HG03575 (cell line): ENCODE results near the gene ABHD4.
"Not testable (repeated sequence)": the region's sequence is repeated elsewhere in the genome, so short reads cannot be mapped to it uniquely, and the experiment has no call there.

Source experiments
- ATAC-seq: cut with Tn5 transposase; IDR thresholded peaks from one replicate; pipeline ENCODE4 v1.9.1; 2021; ENCODE audit not compliant: unreplicated experiment, insufficient number of reproducible peaks, low FRiP score; ENCODE audit errors: extremely low read depth

Gene ABHD4

DNA sequence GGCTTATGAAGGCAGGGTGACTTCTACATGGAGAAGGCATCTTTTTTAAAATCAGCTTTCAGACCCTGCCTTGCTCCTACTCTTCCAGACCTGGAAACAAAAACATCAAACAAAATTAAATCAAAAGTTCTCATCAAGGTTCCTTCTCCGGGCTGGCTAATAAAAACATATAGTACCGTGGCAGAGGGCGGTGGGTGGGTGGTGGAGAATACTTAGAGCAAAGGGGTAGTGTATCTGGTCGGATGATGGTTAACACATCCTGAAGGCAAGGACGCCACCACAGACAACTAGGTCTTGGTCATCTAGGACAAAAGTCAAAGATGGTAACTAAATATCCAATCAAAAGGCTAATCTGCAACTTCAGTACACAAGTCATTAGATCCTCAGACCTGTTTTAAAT lies 10.9 kb upstream of the ABHD4 start:
- ATAC-seq = no peak

DNA sequence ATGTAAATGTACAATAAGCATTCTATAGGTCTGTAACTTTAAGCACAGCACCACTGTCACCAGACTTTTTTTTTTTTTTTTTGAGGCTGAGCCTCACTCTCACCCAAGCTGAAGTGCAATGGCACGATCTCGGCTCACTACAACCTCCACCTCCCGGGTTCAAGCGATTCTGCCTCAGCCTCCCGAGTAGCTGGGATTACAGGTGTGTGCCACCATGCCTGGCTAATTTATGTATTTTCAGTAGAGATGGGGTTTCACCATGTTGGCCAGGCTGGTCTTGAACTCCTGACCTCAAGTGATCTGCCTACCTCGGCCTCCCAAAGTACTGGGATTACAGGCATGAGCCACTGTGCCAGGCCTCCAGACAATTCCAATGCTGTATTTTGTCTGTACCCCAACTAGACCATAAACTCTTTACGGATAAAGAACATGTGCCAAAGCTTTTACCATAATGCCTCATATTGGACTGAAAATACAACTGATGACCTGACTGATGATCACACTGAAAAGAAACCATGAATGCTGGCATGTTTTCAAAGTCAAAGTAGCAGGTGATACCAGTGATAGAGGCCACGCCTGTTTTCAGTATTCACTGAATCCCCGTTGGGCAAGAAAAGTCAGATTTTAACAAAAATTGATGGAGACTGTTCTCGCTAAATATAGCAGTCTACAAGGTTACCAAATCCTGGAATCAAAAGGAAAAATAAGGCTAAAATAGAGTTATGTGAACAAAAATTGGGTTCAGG lies 10.2 kb upstream of the ABHD4 start:
- not testable (repeated sequence) for ATAC-seq

DNA sequence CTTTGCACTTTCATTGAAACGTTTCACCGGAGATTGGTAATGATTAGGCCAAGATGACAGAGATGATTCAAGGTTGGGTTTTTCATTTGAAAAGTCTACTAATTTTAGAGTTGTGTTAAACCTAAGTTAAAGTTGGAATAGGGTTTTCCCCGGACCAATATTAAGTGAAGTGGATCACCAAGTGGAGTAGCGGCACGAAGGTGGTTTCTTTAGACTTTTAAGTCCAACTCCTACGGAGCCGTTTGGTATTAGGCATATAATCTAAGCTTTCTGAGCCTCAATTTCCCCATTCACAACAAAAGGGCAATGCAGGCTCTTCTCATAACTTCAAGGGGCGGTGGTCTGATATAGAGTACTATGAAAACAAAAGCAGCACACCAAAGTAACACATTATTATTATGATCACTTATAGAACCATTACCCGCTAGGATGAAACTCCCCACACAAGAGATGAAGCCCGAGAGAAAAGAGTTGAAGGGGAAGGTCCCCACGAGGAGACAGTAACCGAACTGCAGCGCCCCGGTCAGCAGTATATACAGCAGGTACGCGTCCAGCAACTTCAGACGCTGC lies 9.5 kb upstream of the ABHD4 start:
- no peak for ATAC-seq

DNA sequence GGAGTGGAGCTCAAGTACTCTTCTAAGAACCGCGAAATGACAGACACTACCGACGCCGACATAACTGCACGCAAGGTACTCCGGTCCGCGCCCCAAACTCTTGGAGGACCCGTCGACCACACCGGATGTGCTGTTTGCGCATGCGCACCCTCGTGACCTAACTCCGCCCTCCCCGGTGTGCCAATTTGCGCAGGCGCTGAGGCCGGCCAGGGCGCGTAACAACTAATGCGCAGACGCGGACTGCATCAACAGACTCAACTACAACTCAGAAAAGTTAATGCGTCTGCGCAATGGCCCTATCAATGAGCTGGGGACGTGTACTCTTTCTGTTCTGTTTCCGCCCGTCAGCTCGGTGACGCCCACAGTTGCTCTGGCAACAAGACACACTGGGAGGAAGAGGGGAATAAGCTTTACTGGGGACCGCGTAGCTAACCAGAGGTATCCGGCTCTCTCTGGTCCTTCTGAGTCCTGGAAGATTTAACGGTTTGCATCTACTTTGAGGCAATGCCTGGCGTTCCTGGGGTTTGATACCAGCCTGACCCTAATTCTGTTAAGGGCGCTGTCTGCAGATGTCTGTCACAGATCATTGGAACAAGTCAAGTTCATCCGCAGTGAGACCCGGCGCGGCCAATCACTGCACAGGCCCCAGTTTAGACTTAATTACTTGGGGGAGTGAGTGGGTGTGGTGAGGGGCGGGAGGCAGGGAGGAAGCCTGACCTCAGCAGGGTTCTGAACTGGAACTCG lies 8.8 kb upstream of the ABHD4 start, which contains the start of gene DAD1:
DAD1 (minus strand) TSS at position 129 of the 744 bp plus-strand sequence; CDS start at position 62, 67 bp downstream.
- ATAC-seq = peak; percentile 59

DNA sequence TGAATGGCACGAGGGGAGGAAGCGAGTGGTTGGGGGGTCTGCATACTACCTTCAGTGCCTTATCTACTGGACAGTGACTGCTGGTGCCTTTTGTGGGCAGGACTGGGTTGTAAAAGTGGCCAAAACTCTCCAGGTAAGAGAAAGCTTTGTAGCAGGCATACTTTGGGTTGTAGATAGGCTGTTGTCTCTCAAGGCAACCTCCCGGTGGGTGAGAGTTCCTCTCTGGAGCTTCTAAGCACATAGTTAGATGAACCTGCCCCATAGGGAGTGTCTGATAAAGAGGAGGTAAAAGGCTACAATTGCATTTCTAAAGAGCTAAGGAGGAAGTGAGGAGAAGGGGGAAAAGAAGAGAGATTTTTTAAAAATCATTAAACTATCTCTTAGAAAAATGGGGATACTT lies 4.9 kb upstream of the ABHD4 start:
- no peak for ATAC-seq

DNA sequence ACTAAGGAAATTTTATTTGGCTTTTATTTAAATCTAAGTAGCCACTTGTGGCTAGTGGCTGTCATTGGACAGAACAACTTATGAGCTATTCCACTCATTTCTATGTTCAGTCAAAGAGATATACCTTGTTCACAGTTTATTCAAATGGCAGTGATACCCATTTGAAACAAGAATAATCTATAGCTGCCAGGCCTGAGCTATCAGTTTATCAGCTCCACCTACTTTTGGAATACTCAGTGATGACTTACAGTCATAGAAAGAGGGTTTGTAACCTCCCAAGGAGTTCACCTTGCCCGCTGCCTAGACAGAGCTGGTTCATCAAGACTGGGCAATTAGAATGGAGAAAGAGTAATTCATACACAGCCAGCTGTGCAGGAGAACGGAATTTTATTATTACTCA lies 4.5 kb upstream of the ABHD4 start:
- no peak for ATAC-seq

DNA sequence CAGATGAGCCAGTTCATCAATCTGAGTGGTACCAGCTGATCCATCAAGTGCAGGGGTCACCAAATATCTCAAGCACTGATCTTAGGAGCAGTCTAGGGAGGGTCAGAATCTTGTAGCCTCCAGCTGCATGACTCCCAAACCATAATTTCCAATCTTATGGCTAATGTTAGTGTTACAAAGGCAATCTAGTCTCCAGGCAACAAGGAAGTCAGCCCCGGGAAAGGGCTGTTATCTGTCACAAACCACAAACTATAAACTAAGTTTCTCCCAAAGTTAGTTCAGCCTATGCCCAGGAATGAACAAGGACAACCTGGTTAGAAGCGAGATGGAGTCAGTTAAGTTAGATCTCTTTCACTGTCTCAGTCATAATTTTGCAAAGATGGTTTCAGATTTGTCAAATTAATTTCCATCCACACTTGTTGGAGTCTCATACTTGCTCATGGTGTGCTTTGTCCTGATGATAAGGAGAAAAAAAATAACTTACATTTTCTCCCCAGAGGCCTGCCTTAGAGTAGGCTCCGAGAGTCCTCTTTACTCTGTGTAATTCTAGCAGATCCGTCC lies 3.9 kb upstream of the ABHD4 start:
- ATAC-seq = no peak

DNA sequence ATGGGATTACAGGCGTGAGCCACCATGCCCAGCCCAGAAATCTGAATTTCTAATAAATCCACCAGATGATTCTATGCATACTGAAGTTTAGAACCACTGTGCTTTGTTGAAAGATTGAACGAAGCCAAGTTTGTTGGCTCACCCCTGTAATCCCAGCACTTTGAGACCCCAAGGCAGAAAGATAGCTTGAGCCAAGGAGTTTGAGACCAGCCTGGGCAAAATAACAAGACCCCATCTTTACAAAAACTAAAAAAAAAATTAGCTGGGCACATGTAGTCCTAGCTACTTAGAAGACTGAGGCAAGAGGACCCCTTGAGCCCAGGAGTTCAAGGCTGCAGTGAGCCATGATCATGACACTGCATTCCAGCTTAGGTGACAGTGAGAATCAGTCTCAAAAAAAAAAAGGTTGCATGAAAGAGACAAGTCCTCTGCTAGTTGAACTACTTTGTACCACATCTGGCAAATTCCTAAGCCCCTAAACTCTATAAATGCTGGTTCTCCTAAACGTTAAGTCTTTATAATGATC lies 1.7 kb upstream of the ABHD4 start:
- ATAC-seq = no peak

DNA sequence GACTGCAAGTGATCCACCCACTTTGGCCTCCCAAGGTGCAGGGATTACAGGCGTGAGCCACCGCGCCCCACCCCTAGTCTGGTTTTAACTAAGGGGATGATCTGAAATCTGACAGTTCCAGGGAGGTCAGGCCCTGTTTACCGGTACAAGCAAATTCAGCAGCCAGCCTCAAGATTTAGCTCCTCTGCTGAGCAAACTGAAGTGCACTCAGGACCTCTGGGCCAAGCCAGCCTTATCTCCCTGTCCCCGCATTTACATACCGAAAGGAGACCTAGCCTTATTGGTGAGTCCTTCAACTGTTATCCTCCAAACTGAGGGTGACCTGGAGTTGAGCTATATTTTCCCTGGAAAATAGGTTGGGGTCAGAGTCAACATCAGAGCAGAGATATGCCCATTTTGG lies 835 bp upstream of the ABHD4 start:
- no peak for ATAC-seq

DNA sequence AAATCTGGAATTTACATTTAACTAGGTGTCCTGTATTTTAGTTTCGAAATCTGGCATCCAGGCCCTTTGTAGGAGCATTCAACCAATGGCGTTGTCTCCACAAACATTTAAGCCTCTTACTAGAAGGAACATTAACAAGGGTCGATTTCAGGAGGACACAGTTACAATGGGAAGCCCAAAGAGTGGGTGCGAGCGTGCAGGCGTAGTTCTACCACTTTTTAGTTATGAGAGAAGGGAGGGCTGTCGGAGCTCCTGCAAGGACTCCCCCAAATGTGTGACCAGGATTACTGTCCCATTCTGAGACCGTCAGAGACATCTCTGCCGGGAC lies 365 bp upstream of the ABHD4 start:
- no peak for ATAC-seq

DNA sequence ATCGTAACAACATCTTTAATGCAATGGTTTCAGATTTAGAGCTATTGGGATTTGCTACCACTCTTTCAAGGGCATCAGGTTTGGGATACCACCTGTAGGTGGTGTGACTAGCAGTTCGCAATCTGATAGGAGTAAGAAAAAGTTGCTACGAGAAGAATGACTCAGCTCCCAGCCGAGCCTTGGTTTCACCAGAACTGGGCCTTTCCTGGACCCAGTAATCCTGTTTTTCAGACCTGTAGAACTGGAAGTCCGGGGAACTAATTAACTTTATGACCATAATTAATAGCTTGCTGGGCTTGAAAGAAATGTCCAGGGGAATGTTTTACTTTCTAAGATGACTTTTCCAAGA lies 770 bp downstream of the ABHD4 start:
- ATAC-seq = no peak

DNA sequence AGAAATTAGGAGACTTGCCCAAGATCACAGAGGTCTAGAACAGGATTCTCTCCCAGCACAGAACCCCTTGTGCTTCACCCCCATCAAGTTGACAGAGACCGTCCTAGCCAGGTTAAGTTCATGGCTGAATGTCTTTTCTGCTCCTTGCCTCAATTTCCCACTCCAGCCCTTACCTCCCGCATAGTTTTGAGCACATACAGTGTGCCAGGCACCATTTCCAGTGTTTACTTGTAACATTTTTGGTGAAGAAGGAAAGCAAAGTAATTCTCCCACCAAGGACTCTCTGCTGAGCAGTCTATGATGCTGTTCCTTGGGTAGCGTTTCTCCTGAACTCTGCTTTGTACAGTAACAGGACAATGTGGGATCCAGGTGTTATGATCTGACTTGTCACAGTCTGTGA lies 1.2 kb downstream of the ABHD4 start:
- no peak for ATAC-seq

DNA sequence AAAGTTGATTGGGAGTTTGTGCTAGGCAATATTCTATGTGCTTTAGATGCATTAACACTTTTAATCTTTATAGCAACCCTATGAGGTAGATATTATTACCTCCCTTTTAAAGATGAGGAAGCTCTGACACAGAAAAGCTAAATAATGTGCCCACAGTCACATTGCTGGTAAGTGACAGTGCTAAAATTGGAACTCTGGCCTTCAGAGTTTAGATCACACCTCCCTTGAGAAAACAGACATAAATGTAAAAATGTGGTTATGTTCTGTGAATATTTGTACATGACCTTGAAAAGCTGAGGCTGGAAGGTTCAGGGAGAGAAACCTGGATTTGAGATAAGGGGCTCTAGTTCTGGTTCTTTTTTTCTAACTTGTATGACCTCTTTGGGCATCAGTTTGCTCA lies 1.9 kb downstream of the ABHD4 start:
- no peak for ATAC-seq

DNA sequence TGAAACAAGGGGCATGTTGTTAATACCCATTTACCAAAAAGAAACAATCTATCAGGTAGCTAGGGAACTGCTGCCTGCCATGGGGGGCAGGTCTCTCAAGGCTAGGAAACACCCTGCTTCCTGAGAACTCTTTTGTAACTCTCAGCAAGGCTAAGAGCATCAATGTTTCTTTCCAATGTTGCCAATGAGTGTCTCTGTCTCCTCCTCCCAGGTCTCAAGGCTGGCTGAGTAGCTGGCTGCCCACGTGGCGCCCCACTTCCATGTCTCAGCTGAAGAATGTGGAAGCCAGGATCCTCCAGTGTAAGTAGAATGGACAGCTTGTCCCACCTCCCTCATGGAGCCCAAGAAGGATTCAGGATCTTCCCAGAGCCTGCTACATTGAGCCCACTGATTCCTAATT lies 3.4 kb downstream of the ABHD4 start:
- ATAC-seq = no peak

DNA sequence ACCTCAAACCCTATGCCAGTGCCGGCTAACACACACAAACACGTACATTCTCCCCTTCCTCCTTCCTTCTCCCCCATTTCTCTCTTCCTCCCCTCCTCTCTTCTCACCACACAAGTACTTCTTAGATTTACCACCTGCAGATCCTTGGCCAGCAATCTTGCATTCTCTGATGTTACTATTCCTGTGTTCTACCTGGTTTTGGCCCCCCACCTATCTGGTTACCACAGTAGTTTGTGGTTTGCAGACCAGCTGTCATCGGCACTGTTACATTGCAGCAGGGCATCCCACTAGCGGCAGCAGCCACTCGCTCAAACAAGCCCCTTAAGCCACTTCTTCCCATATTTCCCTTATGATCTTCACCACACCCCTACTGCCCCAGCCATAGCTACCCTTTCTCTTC lies 3.9 kb downstream of the ABHD4 start:
- no peak for ATAC-seq

DNA sequence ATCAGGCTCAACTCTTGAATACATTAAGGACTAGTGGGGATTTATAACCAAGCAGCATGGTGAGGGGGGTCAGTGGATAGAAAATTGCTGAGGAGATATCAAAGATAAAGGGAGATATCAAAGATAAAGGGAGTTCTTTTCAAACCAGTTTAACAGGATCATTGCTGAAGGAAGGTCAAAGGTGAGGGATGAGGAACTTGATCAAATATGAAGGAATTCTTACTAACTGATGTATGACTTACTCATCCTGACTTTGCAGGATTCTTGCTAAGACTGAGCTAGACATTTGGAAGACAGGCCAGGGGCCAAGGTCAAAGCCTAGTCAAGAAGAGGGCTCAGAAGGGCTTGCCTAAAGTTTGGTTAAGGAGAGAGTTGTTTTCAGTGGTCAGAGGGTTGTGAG lies 4.8 kb downstream of the ABHD4 start:
- no peak for ATAC-seq

DNA sequence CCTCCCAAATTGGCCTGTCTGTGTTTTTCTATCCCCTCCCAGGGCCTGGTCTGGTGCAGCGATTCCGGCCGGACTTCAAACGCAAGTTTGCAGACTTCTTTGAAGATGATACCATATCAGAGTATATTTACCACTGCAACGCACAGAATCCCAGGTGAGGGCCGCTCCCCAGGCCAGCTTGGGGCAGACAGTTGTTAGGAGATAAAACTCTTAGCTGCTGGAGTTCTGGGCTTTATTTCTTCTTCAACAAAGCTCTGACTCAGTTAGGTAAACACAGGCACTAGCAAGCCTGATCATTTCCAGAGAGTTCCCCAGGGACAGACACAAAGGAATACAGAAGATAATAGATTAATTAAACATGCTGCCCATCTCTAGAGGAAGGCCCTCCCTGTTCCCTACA lies 8.3 kb downstream of the ABHD4 start:
- no peak for ATAC-seq

DNA sequence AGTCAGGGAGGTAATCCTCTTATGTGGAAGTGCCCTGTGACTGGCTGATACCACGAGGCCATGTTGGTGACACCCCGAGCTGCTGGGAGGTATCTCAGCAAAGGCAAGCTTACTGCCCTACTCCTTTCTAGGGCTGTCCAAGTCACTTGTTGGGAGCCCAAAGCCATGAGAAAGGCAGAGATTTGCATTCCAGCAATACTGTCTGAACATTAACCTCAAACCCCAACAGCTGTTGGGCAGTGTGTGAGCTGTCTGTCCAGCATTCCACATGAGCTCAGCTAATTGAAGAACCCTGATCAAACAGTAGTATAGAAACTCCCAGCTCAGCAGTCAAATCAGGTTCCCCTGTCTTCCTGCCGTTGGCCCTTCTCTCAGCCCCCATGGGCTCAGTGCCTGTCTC lies 9.2 kb downstream of the ABHD4 start:
- ATAC-seq = no peak

DNA sequence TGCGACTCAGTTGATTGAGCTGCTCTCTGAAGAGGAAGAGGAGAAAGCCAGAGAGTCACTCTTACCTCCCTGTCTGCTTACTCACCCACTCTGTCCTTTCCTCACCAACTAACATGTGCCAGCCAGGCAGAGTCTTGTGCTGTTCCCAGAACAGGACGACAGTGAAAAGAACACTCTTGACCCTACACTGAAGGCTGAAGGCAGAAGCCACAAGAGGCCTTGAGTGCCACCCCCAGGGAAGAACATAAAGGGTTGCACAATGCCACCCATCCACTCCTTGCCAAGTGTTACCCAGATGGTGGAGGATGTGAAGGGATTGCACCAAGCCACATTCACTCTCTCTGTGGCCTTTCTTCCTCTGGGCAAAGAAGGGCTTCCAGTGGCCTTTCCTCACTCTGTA lies 12.8 kb downstream of the ABHD4 start:
- ATAC-seq = no peak

DNA sequence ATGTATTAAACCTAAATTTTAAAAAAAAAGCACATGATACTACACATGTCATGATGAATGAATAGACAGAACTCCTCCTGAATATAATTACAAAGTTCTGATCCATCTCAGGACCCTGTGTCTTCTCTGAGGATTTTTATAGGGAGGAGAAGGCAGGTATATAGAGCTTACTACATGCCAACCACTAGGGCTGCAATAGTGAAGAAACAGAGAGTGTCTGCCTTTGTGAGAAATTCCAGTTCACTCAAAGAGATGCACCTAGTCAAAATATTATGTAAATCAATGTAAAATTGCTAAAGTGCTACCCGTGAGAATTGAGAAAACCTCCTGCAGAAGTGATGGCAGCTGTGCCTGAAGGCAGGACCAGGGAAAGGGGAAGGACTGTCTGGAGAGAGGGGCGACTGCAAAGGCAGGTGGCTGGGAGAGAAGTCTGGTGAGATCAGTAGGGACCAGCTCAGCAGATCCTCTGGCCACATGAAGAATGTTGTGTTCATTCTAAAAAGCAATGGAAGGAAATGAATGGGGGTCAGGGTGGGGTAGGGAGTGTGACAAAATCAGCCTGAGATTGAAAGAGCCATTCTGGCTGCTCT lies 15.1 kb downstream of the ABHD4 start:
- no peak for ATAC-seq
